MG63 (cell line): ENCODE data around the gene HOXC5. TPM values are rescaled to one million over a fixed set of nuclear protein-coding genes. Genes with fewer than 3 reads are reported as not detected.
"Not testable (repeated sequence)": the region's sequence is repeated elsewhere in the genome, so short reads cannot be mapped to it uniquely, and the experiment has no call there.

Experiments used
- DNase-seq: peaks from one replicate; pipeline ENCODE4 v3.0.0-alpha.2; 2020
- H3K27me3 ChIP-seq: fragments of 250-450 bp; sonication (Bioruptor Pico); 2 replicates; pipeline ENCODE4 v1.5.1; 2020; ENCODE audit warnings: mild to moderate bottlenecking, moderate library complexity
- H3K36me3 ChIP-seq: fragments of 250-450 bp; sonication (Bioruptor Pico); 2 replicates; pipeline ENCODE4 v1.5.1; 2020; ENCODE audit warnings: mild to moderate bottlenecking, moderate library complexity
- H3K4me3 ChIP-seq: fragments of 250-450 bp; sonication (Bioruptor Pico); 2 replicates; pipeline ENCODE4 v1.5.1; 2020; ENCODE audit warnings: mild to moderate bottlenecking, moderate library complexity
- H3K9me3 ChIP-seq: fragments of 250-450 bp; sonication (Bioruptor Pico); 2 replicates; pipeline ENCODE4 v1.5.1; 2020; ENCODE audit warnings: mild to moderate bottlenecking, moderate library complexity
- total RNA-seq: library from RNA; depleted of rRNA; stranded (reverse); fragments of >200 nt; shearing (Covaris generic); gene quantifications from 2 replicates; pipeline ENCODE4 v1.2.3, GENCODE V29; 2014; ENCODE audit warnings: low replicate concordance; rRNA removed

HOXC5 gene
- total RNA-seq, 1 experiment from 2014 or later: not detected

DNA sequence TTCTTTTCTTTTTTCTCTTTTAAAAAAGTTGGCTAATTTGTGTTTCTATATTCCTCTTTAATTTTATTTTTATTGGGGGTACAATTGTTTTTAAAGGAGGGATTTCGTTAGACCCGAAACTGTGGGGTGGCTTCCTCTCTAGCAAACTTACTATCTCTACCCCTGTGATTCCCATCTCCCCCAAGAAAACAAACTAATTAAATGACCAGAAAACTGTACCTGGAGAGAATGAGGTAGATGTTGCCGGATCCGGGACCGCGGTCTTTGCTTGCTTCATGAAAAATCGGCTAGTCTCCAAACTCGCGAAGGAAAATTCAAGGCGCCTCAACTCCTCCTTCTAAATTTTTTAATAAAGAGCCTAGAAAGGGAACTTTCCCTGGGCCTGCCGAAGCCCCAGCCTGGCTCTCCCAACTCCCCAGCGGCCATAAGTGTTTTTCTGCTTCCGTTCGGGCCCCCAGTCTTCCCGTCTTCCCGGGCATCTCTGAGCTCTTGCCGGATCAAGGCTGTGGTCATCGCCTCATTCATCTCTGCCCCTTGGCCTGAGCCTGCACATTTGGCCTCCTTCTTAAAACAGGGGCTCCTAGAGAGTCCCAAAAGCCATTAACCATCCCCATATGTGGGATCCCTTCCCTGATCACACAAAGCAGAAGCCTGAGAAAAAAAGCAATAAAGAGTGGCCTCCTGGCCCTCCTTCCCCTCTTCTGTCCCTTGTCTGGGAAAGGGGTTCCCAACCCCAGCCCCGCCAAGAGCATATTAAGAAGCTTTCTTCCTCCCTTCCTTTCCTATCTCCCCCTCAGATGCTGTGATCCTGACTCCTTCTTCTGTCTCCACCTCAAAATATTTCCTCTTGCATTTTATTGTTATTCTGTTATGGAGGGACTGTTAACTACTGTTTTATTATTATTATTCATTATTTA is 47.4 kb downstream of the HOXC5 start:
- not testable (repeated sequence) for H3K4me3 ChIP-seq, H3K9me3 ChIP-seq, H3K36me3 ChIP-seq, H3K27me3 ChIP-seq, DNase-seq

DNA sequence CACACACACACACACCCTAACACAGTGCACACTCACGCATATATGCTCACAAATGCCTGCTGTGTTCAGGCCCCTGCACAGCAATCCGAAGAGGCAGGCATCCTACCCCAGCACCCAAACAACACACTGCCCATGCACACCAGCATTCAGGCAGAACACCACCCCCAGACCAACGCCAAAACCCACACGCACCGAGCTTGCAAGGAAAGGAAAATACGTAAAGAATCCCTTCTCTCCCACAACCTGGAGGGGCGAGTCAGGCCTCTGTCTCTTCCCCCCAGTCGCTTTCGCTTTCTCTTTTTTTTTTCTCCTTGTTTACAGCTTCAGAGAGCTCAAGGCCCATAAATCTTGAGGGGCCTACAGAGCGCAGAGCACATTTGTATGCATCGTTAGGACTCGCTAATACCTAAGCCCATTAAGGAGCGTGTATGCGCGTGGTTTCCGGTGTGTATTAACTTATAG is 48.2 kb downstream of the HOXC5 start:
- not testable (repeated sequence) for H3K36me3 ChIP-seq, H3K27me3 ChIP-seq, DNase-seq, H3K4me3 ChIP-seq, H3K9me3 ChIP-seq

DNA sequence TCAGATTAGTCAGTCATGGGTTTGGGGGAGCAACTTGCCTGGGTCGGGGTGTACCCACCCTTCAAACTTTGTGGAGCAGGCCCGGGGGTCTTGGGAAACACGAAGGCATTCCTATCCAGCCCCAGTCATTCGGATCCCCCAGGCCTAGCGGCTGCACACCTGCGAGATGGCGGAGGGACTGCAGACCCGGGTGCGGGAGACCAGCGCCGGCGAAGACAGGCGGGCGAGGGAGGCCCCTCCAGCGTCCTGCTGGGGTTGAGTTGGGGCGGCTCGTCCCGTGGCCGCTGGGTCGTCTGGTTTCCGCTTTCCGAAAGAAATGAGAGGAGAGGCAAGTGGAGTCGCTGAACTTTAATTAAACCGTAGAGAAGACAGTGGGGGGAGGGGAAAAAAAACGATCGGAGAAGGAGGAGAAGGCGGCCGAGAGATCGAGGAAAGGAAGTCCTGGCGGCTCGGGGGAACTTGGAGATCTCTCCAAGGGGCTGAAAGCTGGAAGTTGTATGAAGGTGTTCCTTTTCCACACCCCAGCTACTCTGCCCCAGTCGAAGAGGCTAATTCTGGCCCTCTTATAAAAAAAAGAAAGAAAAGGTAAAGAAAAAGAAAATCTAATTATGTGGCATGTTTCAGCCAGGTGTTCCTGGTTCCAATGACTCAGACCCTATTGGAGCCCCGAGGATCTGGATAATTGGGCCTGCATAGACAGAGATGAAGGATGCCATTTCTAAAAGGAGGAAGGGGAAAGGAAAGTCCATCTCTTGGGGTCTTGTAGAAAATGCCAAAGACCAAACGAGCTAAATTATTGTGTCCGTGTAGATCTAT is 48.9 kb downstream of the HOXC5 start:
- not testable (repeated sequence) for H3K9me3 ChIP-seq, H3K36me3 ChIP-seq, DNase-seq, H3K4me3 ChIP-seq, H3K27me3 ChIP-seq

DNA sequence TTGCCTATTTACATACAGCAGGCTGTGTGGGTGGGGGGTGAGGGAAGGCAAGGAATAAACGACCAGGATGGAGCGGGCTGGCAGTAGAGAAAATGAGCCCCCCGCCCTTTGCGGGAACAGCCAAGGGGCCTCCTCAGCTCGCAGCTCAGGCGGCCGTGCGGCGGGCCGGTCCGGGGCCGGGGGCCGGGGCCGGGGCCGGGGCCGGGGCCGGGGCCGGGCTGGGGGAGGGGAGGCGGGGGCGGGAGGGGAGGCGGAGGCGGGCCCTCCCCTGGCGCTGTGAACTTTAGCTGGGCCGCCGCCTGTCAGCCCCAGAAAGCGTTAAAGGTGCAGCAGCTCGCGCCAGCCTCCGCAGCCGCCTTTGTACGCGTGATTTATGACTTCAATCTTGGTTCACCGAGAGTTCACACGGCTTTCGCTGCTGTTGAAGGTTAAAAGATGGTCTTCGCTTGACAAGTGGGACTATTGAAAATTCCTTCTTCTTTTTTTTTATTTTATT is 49.6 kb downstream of the HOXC5 start:
- H3K4me3 ChIP-seq: no peak overlapping the region
- no peak for DNase-seq
- H3K36me3 ChIP-seq: no peaks in the 10 kb centered on the region
- H3K27me3 ChIP-seq: no peaks in the 10 kb centered on the region
- no peaks in the 10 kb centered on the region for H3K9me3 ChIP-seq

Other genes with a start within 250 kb of the HOXC5 start
- gene HOXC13, start 94.2 kb upstream of the HOXC5 start, total RNA-seq: 1.7 and 5.1 TPM in 2 replicates
- gene HOXC12, start 78.1 kb upstream of the HOXC5 start, total RNA-seq: 1.5 and 1.9 TPM in 2 replicates
- gene HOXC11, start 59.9 kb upstream of the HOXC5 start, total RNA-seq: 0.30 and 1.3 TPM in 2 replicates
- 4.2 and 4.5 TPM in 2 replicates for gene HOTAIR, start 58.1 kb upstream of the HOXC5 start, total RNA-seq
- 19.8 and 27.4 TPM in 2 replicates for gene HOXC10, start 47.9 kb upstream of the HOXC5 start, total RNA-seq
- 1.9 and 7.9 TPM in 2 replicates for gene HOXC9, start 32.9 kb upstream of the HOXC5 start, total RNA-seq
- 0.10 and 0.13 TPM in 2 replicates for gene HOXC8, start 24.1 kb upstream of the HOXC5 start, total RNA-seq
- 4.9 and 5.3 TPM in 2 replicates for gene HOXC6, start 4.6 kb upstream of the HOXC5 start, total RNA-seq
- 2.3 and 5.2 TPM in 2 replicates for gene HOXC4, start 20.8 kb downstream of the HOXC5 start, total RNA-seq
- gene SMUG1, start 155.9 kb downstream of the HOXC5 start, total RNA-seq: 33.1 and 48.3 TPM in 2 replicates
- 20.5 and 26.6 TPM in 2 replicates for gene CBX5, start 247.1 kb downstream of the HOXC5 start, total RNA-seq
- gene HNRNPA1, start 247.7 kb downstream of the HOXC5 start, total RNA-seq: 84.7 and 146 TPM in 2 replicates